ENCODE data around the gene TOPORS. TPM values are rescaled to one million over a fixed set of nuclear protein-coding genes. Genes with fewer than 3 reads are reported as not detected.

Gene TOPORS
- total and polyA plus RNA-seq, 4 donors: 4.8 to 19.9 (median 10.4) TPM

GRCh38 chr9:32566770-32567169 lies 14.4 kb upstream of the TOPORS start:
- no peak for DNase-seq (ENCODE audit: low spot score)
- no peak overlapping the region for H3K9ac ChIP-seq (ENCODE audit: low read depth in 1 of 2, low read length in 2 of 2)
- no peak overlapping the region for H3K27ac ChIP-seq (ENCODE audit: low read depth in 1 of 2, low read length in 2 of 2)
- H3K4me3 ChIP-seq (ENCODE audit: low read depth in 1 of 3, low read length in 3 of 3): no peak overlapping the region
- no peaks in the 10 kb centered on the region for H3K27me3 ChIP-seq (ENCODE audit: control insufficient read depth in 4 of 4, insufficient read depth in 4 of 4, low read length in 3 of 4)
- H3K4me1 ChIP-seq (ENCODE audit: control insufficient read depth in 4 of 4, insufficient read depth in 4 of 4, low read length in 3 of 4): peaks cover under 1 to 10% (median 7%) of the 10 kb centered on the region in 4 donors
- H3K9me3 ChIP-seq (ENCODE audit: control insufficient read depth in 4 of 4, low read length in 3 of 4): no peaks in the 10 kb centered on the region
- peaks cover 5 to 31% (median 11%) of the 10 kb centered on the region in 4 donors for H3K36me3 ChIP-seq (ENCODE audit: control insufficient read depth in 4 of 4, insufficient read depth in 3 of 4, low read depth in 1 of 4, low read length in 3 of 4)
- no peak for TF ChIP-seq RXRA (IDR thresholded peaks at IDR 0.05)
- WGBS: 96% methylated on average over 26 of the region's 26 CpGs

- H3K4me3 ChIP-seq (ENCODE audit: low read depth in 1 of 3, low read length in 3 of 3): no peak overlapping the region
- H3K9me3 ChIP-seq (ENCODE audit: control insufficient read depth in 4 of 4, low read length in 3 of 4): no peaks in the 10 kb centered on the region
- peaks cover 5 to 31% (median 11%) of the 10 kb centered on the region in 4 donors for H3K36me3 ChIP-seq (ENCODE audit: control insufficient read depth in 4 of 4, insufficient read depth in 3 of 4, low read depth in 1 of 4, low read length in 3 of 4)
- H3K4me1 ChIP-seq (ENCODE audit: control insufficient read depth in 4 of 4, insufficient read depth in 4 of 4, low read length in 3 of 4): peaks cover 0 to 2% (median under 1%) of the 10 kb centered on the region in 4 donors
- WGBS: 92% methylated on average over 6 of the region's 6 CpGs
- H3K27ac ChIP-seq (ENCODE audit: low read depth in 1 of 2, low read length in 2 of 2): no peak overlapping the region
- no peaks in the 10 kb centered on the region for H3K27me3 ChIP-seq (ENCODE audit: control insufficient read depth in 4 of 4, insufficient read depth in 4 of 4, low read length in 3 of 4)
- no peak overlapping the region for H3K9ac ChIP-seq (ENCODE audit: low read depth in 1 of 2, low read length in 2 of 2)
- no peak for DNase-seq (ENCODE audit: low spot score)
- TF ChIP-seq TAF1 (conservative IDR thresholded peaks at IDR 0.05) (no peak), FOXA1 (IDR thresholded peaks at IDR 0.05) (no peak), YY1 (IDR thresholded peaks at IDR 0.05) (no peak), HNF4A (conservative IDR thresholded peaks at IDR 0.05) (no peak), HNF4G (IDR thresholded peaks at IDR 0.05) (no peak), GABPA (IDR thresholded peaks at IDR 0.05 in 1 of 2, conservative IDR thresholded peaks at IDR 0.05 in 1 of 2) (no peak), RAD21 (IDR thresholded peaks at IDR 0.05) (no peak), SP1 (IDR thresholded peaks at IDR 0.05) (no peak), MAX (IDR thresholded peaks at IDR 0.05) (no peak), EGR1 (IDR thresholded peaks at IDR 0.05; ENCODE audit: low read depth in 2 of 2) (no peak), FOXA2 (IDR thresholded peaks at IDR 0.05) (no peak), RXRA (IDR thresholded peaks at IDR 0.05) (no peak), NR2F2 (IDR thresholded peaks at IDR 0.05) (no peak), CTCF (IDR thresholded peaks at IDR 0.05; ENCODE audit: low read depth, low read length, missing input control) (no peak), REST (IDR thresholded peaks at IDR 0.05) (no peak), ATF3 (IDR thresholded peaks at IDR 0.05) (no peak), ZBTB33 (IDR thresholded peaks at IDR 0.05) (no peak), JUND (IDR thresholded peaks at IDR 0.05) (no peak)
Measured at GRCh38 chr9:32565967-32566366, 13.6 kb upstream of the TOPORS start.
